GM12892 (cell line): Measurements from ENCODE around the gene PREX1.

ENCODE experiments used
- DNase-seq: peaks from one replicate; pipeline ENCODE4 v3.0.0; 2011; ENCODE audit not compliant: insufficient read length
- FAIRE-seq: peaks from 2 replicates; lab custom pipeline; 2011; peaks lifted over from hg19 to GRCh38; lab: Jason Lieb, UNC
- POLR2A ChIP-seq: IDR thresholded peaks from 2 replicates; pipeline ENCODE4 v1.6.1; 2011; ENCODE audit warnings: low read depth, low read length, control low read depth
- POLR2AphosphoS5 ChIP-seq: IDR thresholded peaks from 2 replicates; pipeline ENCODE4 v1.6.1; 2011; ENCODE audit warnings: low read depth, low read length, control low read depth
- TAF1 ChIP-seq: IDR thresholded peaks from 2 replicates; pipeline ENCODE4 v1.6.1; 2011; ENCODE audit warnings: low read depth, mild to moderate bottlenecking, control low read depth, low read length, borderline replicate concordance

The PREX1 gene

GRCh38 chr20:48639899-48640298, 187.9 kb downstream of the PREX1 start:
- DNase-seq (no peak), FAIRE-seq (no peak)
- TF ChIP-seq POLR2AphosphoS5 (no peak), TAF1 (no peak), POLR2A (no peak)

- FAIRE-seq = no peak
- no peak for DNase-seq
- no peak for TF ChIP-seq POLR2AphosphoS5
- no peak for TF ChIP-seq TAF1
- TF ChIP-seq POLR2A = no peak
These were observed 189.3 kb downstream of the PREX1 start for GRCh38 chr20:48638546-48638945.

- no peak for TF ChIP-seq POLR2A
- no peak for TF ChIP-seq TAF1
- TF ChIP-seq POLR2AphosphoS5 = no peak
- DNase-seq (no peak), FAIRE-seq (no peak)
These were observed 190.3 kb downstream of the PREX1 start for GRCh38 chr20:48637461-48637860.

- DNase-seq (no peak), FAIRE-seq (no peak)
- TF ChIP-seq TAF1 (no peak), POLR2A (no peak), POLR2AphosphoS5 (no peak)
These were observed 191.5 kb downstream of the PREX1 start for GRCh38 chr20:48636301-48636700.

- peak; percentile 78 for DNase-seq
- TF ChIP-seq POLR2AphosphoS5 = peak; percentile 51; the same call in 1 of the 2 replicates
- no peak for TF ChIP-seq TAF1
- peak; percentile 40 for FAIRE-seq
These were observed 192.0 kb downstream of the PREX1 start for GRCh38 chr20:48635791-48636267.

- no peak for FAIRE-seq
- DNase-seq = no peak
- TF ChIP-seq TAF1 (no peak), POLR2AphosphoS5 (no peak), POLR2A (no peak; the same call in 1 of the 2 replicates)
These were observed 192.4 kb downstream of the PREX1 start for GRCh38 chr20:48635361-48635760.

GRCh38 chr20:48634641-48635040, 193.2 kb downstream of the PREX1 start:
- TF ChIP-seq POLR2A (no peak), TAF1 (no peak), POLR2AphosphoS5 (no peak)
- DNase-seq (no peak), FAIRE-seq (no peak)

GRCh38 chr20:48633620-48634257, 194.1 kb downstream of the PREX1 start:
- no peak for TF ChIP-seq POLR2AphosphoS5
- DNase-seq (no peak), FAIRE-seq (no peak)

- DNase-seq (no peak), FAIRE-seq (no peak)
- TF ChIP-seq POLR2A (no peak), POLR2AphosphoS5 (no peak), TAF1 (no peak)
These were observed 194.8 kb downstream of the PREX1 start for GRCh38 chr20:48632825-48633619.

GRCh38 chr20:48632017-48632824, 195.6 kb downstream of the PREX1 start:
- DNase-seq = no peak

GRCh38 chr20:48631114-48632016, 196.4 kb downstream of the PREX1 start:
- TF ChIP-seq TAF1 = no peak
- no peak for TF ChIP-seq POLR2A
- no peak for TF ChIP-seq POLR2AphosphoS5
- no peak for DNase-seq
- FAIRE-seq = no peak

More at GRCh38 chr20:48632017-48632824, 195.6 kb downstream of the PREX1 start:
- TF ChIP-seq POLR2AphosphoS5 (no peak), POLR2A (no peak), TAF1 (no peak)
- no peak for FAIRE-seq
